Mesendoderm (in vitro differentiated cells): ENCODE data around the gene PLA2G4D.

Experiments
- DNase-seq: peaks from one replicate; pipeline ENCODE4 v3.0.0; 2013
- H2AK5ac ChIP-seq: 2 replicates; pipeline ENCODE4 v1.6.1; 2013; ENCODE audit warnings: low read length, inconsistent platforms
- H2BK120ac ChIP-seq: 2 replicates; pipeline ENCODE4 v1.6.1; 2013; ENCODE audit warnings: low read depth, mild to moderate bottlenecking, low read length, moderate library complexity, mixed read lengths
- H2BK15ac ChIP-seq: replicated peaks from 2 replicates; pipeline ENCODE4 v1.6.1; 2013; ENCODE audit warnings: low read depth, mild to moderate bottlenecking, moderate library complexity
- H2BK5ac ChIP-seq: 2 replicates; pipeline ENCODE4 v1.6.1; 2013; ENCODE audit warnings: low read length, inconsistent platforms
- H3K18ac ChIP-seq: 2 replicates; pipeline ENCODE4 v1.6.1; 2013; ENCODE audit warnings: mild to moderate bottlenecking, low read length, mixed read lengths
- H3K23ac ChIP-seq: one replicate; pipeline ENCODE4 v1.6.1; 2013; ENCODE audit warnings: low read length
- H3K27ac ChIP-seq: 2 replicates; pipeline ENCODE4 v1.5.1; 2013; ENCODE audit warnings: low read depth, mild to moderate bottlenecking, inconsistent platforms, low read length, moderate library complexity
- H3K27me3 ChIP-seq: 2 replicates; pipeline ENCODE4 v1.6.1; 2013; ENCODE audit warnings: low read length, control low read depth, mild to moderate bottlenecking, inconsistent platforms; ENCODE audit not compliant: insufficient read depth, poor library complexity
- H3K36me3 ChIP-seq: 2 replicates; pipeline ENCODE4 v1.6.1; 2013; ENCODE audit warnings: low read length, inconsistent platforms; ENCODE audit not compliant: control insufficient read depth, insufficient read depth
- H3K4ac ChIP-seq: one replicate; pipeline ENCODE4 v1.6.1; 2013; ENCODE audit warnings: low read depth, mild to moderate bottlenecking, low read length, moderate library complexity
- H3K4me1 ChIP-seq: 2 replicates; pipeline ENCODE4 v1.6.1; 2013; ENCODE audit warnings: low read depth, low read length, inconsistent platforms; ENCODE audit not compliant: control insufficient read depth
- H3K4me2 ChIP-seq: 2 replicates; pipeline ENCODE4 v1.6.1; 2013; ENCODE audit warnings: low read length
- H3K4me3 ChIP-seq: 2 replicates; pipeline ENCODE4 v1.5.1; 2013; ENCODE audit warnings: mild to moderate bottlenecking, low read length
- H3K56ac ChIP-seq: one replicate; pipeline ENCODE4 v1.6.1; 2013; ENCODE audit warnings: low read length
- H3K79me1 ChIP-seq: 2 replicates; pipeline ENCODE4 v1.6.1; 2013; ENCODE audit warnings: low read length, inconsistent platforms
- H3K79me2 ChIP-seq: 2 replicates; pipeline ENCODE4 v1.6.1; 2013; ENCODE audit warnings: mild to moderate bottlenecking, low read length; ENCODE audit not compliant: control insufficient read depth, insufficient read depth
- H3K9ac ChIP-seq: 2 replicates; pipeline ENCODE4 v1.6.1; 2013; ENCODE audit warnings: low read length, inconsistent platforms
- H4K5ac ChIP-seq: one replicate; pipeline ENCODE4 v1.6.1; 2013; ENCODE audit warnings: low read length
- H4K8ac ChIP-seq: one replicate; pipeline ENCODE4 v1.6.1; 2013; ENCODE audit warnings: low read depth, mild to moderate bottlenecking, control low read depth, low read length, moderate library complexity
- WGBS: extraction: QIAGEN DNeasy Blood & Tissue Kit; methylation state at CpG from one replicate; pipeline ENCODE4 v1.1.7; 2013; ENCODE audit warnings: low lambda C conversion rate, missing lambda C conversion rate; ENCODE audit not compliant: insufficient coverage; ENCODE audit errors: extremely low coverage; 5-methylcytosine and 5-hydroxymethylcytosine counted together

Gene PLA2G4D

DNA sequence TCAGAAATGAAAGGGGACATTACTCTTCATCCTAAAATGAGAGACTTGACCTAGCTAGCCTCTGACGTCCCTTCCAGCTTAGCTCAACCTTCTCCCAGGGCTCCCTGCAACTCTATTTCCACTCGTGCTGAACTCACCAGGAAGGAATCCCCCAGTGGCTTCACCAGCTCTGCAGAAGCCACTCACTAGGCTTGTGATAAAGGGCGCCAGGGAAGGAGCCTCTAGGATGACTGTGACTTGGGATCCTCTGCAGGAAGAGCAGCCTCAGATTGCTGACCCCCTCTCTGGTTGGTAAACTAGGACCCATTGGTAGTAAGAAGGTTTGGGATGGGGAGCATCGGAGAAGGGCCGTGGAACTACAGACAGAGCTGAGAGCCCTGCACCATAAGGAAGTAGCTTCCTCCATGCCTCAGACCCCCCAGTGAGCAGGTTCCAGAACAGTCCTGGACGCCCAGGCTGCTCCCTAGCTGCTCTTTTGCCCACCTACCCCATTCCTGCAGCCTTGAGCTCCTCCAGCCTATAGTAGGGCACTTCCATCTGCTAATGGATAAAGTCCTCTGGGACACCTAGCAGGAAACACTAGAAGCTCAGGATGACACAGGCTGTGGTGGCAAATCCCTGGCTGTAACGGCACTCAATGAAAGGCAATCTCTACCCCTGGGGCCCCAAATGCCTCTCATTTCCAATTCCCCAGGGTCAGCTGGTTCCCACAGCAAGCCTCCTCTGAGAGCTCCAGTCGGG lies 36.1 kb upstream of the PLA2G4D start:
- H3K18ac ChIP-seq: no peak overlapping the region
- H3K23ac ChIP-seq: peak overlapping the region; percentile 24
- H4K8ac ChIP-seq: no peak overlapping the region
- H3K9ac ChIP-seq: no peak overlapping the region
- no peak overlapping the region for H3K56ac ChIP-seq
- WGBS: no CpG with 5 or more reads among the region's 8 CpGs
- H2BK15ac ChIP-seq: no peak overlapping the region
- H3K4me3 ChIP-seq: no peak overlapping the region
- DNase-seq: no peak
- H2AK5ac ChIP-seq: no peak overlapping the region
- H2BK5ac ChIP-seq: no peak overlapping the region
- no peak overlapping the region for H3K27ac ChIP-seq
- H3K4ac ChIP-seq: no peak overlapping the region
- no peak overlapping the region for H3K4me2 ChIP-seq
- no peak overlapping the region for H2BK120ac ChIP-seq
- H3K79me1 ChIP-seq: no peaks in the 10 kb centered on the region
- H3K36me3 ChIP-seq: no peaks in the 10 kb centered on the region
- no peaks in the 10 kb centered on the region for H3K27me3 ChIP-seq
- H4K5ac ChIP-seq: no peak overlapping the region
- no peaks in the 10 kb centered on the region for H3K4me1 ChIP-seq
- H3K79me2 ChIP-seq: no peaks in the 10 kb centered on the region

DNA sequence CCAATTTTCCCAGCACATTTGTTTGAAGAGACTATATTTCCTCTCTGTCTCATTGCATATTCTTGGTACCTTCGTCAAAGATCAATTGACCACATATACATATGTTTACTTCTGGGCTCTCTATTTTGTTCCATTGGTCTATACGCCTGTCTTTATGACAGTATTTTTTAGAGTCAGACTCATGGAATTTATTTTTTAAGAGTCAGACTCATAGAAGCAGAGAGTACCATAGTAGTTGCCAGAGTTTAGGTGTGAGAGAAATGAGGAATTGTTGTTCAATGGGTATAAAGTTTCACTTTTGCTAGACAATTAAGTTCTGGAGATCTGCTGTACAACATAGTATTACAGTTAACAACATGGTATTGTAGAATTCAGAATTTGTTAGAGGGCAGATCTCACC lies 35.0 kb upstream of the PLA2G4D start:
- no peaks in the 10 kb centered on the region for H3K27me3 ChIP-seq
- H4K5ac ChIP-seq: no peak overlapping the region
- no CpG with 5 or more reads among the region's 2 CpGs for whole genome bisulfite sequencing
- no peak overlapping the region for H3K27ac ChIP-seq
- no peak overlapping the region for H3K18ac ChIP-seq
- H3K79me2 ChIP-seq: no peaks in the 10 kb centered on the region
- H4K8ac ChIP-seq: no peak overlapping the region
- no peak for DNase-seq
- no peak overlapping the region for H3K9ac ChIP-seq
- H2BK5ac ChIP-seq: no peak overlapping the region
- H3K36me3 ChIP-seq: no peaks in the 10 kb centered on the region
- no peak overlapping the region for H2BK15ac ChIP-seq
- H3K4ac ChIP-seq: no peak overlapping the region
- no peaks in the 10 kb centered on the region for H3K79me1 ChIP-seq
- no peak overlapping the region for H2AK5ac ChIP-seq
- H3K23ac ChIP-seq: no peak overlapping the region
- H2BK120ac ChIP-seq: no peak overlapping the region
- no peak overlapping the region for H3K4me3 ChIP-seq
- no peak overlapping the region for H3K4me2 ChIP-seq
- no peak overlapping the region for H3K56ac ChIP-seq
- H3K4me1 ChIP-seq: no peaks in the 10 kb centered on the region

DNA sequence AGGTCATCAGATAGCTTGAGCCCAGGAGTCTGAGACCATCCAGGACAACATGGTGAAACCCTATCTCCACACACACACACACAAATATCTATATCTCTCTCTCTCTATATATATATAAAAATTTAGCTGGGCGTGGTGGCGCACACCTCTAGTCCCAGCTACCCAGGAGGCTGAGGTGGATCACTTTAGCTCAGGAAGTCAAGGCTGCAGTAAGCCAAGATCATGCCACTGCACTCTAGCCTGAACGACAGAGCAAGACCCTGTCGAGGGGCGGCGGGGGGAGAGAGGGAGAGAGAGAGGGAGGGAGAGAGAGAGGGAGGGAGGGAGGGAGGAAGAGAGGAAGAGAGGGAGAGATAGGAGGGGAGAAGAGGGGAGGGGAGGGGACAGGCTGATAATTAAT lies 34.1 kb upstream of the PLA2G4D start:
- H3K27ac ChIP-seq: no peak overlapping the region
- no peak overlapping the region for H3K4ac ChIP-seq
- H3K79me2 ChIP-seq: no peaks in the 10 kb centered on the region
- WGBS: no CpG with 5 or more reads among the region's 6 CpGs
- no peak overlapping the region for H3K56ac ChIP-seq
- H2BK15ac ChIP-seq: no peak overlapping the region
- no peak overlapping the region for H3K23ac ChIP-seq
- no peak overlapping the region for H2BK5ac ChIP-seq
- H3K4me2 ChIP-seq: no peak overlapping the region
- no peak overlapping the region for H2BK120ac ChIP-seq
- H3K18ac ChIP-seq: no peak overlapping the region
- H4K8ac ChIP-seq: no peak overlapping the region
- no peaks in the 10 kb centered on the region for H3K27me3 ChIP-seq
- no peak overlapping the region for H4K5ac ChIP-seq
- H3K4me1 ChIP-seq: no peaks in the 10 kb centered on the region
- no peak overlapping the region for H3K9ac ChIP-seq
- no peak overlapping the region for H2AK5ac ChIP-seq
- DNase-seq: no peak
- no peaks in the 10 kb centered on the region for H3K36me3 ChIP-seq
- no peak overlapping the region for H3K4me3 ChIP-seq
- no peaks in the 10 kb centered on the region for H3K79me1 ChIP-seq

DNA sequence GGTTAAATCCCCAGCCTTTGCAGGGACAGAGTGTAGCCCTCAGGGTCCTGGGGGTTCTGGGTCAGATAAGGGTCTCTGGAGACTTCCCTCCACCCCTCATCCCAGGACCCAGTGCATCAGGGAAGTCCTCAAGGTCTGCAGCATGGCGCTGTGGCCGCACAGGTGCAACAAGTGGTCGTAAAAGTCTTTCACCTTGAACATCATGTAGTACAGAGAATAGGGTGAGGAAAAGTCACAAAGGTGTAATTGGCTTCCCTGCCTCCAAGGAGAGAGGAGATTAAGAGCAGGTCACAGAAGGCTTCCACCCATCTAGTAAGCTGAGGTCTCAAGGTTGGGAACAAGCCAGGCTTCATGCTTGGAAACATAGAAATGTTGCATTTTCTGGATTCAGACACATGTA lies 29.2 kb upstream of the PLA2G4D start:
- no peaks in the 10 kb centered on the region for H3K79me2 ChIP-seq
- H3K27me3 ChIP-seq: no peaks in the 10 kb centered on the region
- no peaks in the 10 kb centered on the region for H3K79me1 ChIP-seq
- H4K8ac ChIP-seq: no peak overlapping the region
- no peak overlapping the region for H4K5ac ChIP-seq
- H3K56ac ChIP-seq: no peak overlapping the region
- H3K36me3 ChIP-seq: no peaks in the 10 kb centered on the region
- H3K4me1 ChIP-seq: no peaks in the 10 kb centered on the region
- H3K4ac ChIP-seq: no peak overlapping the region
- no peak overlapping the region for H2AK5ac ChIP-seq
- H2BK15ac ChIP-seq: no peak overlapping the region
- no peak overlapping the region for H2BK120ac ChIP-seq
- no peak overlapping the region for H2BK5ac ChIP-seq
- no CpG with 5 or more reads among the region's 3 CpGs for WGBS
- DNase-seq: no peak
- no peak overlapping the region for H3K9ac ChIP-seq
- no peak overlapping the region for H3K4me3 ChIP-seq
- H3K4me2 ChIP-seq: no peak overlapping the region
- no peak overlapping the region for H3K18ac ChIP-seq
- H3K23ac ChIP-seq: no peak overlapping the region
- H3K27ac ChIP-seq: no peak overlapping the region

DNA sequence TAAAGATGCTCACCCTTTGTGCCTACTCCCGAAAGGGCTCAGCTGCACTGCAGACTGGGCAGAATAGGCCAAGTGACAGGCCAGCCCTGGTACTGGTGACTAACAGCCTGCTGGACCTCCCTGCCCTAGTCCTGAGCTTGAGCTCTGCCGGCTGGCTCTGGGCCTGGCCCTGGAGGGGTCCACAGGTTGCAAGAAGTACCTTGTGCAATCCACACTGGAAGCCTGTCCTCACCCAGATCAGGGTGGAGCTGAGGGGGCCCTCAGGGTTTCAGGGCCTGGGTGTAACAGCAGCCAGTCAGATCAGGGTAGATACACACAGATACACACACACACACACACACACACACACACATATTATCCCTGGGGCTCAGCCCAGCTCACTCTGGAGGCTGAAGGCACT lies 27.3 kb upstream of the PLA2G4D start:
- no peak overlapping the region for H3K4ac ChIP-seq
- H4K8ac ChIP-seq: no peak overlapping the region
- no peak overlapping the region for H3K27ac ChIP-seq
- H2AK5ac ChIP-seq: no peak overlapping the region
- H2BK120ac ChIP-seq: no peak overlapping the region
- H4K5ac ChIP-seq: no peak overlapping the region
- peak overlapping the region; percentile 15 for H3K56ac ChIP-seq
- WGBS: no CpG with 5 or more reads among the region's 2 CpGs
- no peak overlapping the region for H3K18ac ChIP-seq
- H3K23ac ChIP-seq: peak overlapping the region; percentile 9
- H3K4me1 ChIP-seq: no peaks in the 10 kb centered on the region
- H2BK5ac ChIP-seq: no peak overlapping the region
- no peaks in the 10 kb centered on the region for H3K79me2 ChIP-seq
- no peaks in the 10 kb centered on the region for H3K79me1 ChIP-seq
- no peaks in the 10 kb centered on the region for H3K36me3 ChIP-seq
- no peak overlapping the region for H3K4me3 ChIP-seq
- no peak overlapping the region for H2BK15ac ChIP-seq
- no peak for DNase-seq
- H3K27me3 ChIP-seq: no peaks in the 10 kb centered on the region
- no peak overlapping the region for H3K9ac ChIP-seq
- H3K4me2 ChIP-seq: no peak overlapping the region

DNA sequence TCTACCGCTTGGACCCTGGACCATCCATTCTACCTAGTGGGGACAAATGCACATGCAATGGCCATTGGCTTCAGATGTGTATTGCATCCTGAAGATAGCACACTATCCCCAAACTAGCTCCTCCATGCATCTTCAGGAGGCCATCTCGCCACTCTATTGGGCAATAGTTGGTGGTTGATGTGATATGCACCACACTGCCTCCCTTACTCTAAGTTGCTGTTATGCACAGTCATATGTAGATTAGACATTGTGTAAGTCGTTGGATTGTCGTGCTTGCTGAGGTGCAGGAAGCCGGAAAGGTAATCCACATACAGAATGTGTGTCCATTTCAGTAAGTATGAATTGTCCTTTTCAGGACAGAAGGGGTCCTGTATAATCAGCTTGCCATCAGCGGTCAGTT lies 26.7 kb upstream of the PLA2G4D start:
- Histone ChIP-seq H2BK15ac (no peak overlapping the region), H3K27me3 (no peaks in the 10 kb centered on the region), H3K4me3 (no peak overlapping the region), H2BK5ac (no peak overlapping the region), H3K79me1 (no peaks in the 10 kb centered on the region), H3K79me2 (no peaks in the 10 kb centered on the region), H3K4me2 (no peak overlapping the region), H3K36me3 (no peaks in the 10 kb centered on the region), H3K27ac (no peak overlapping the region), H3K4me1 (no peaks in the 10 kb centered on the region), H4K8ac (no peak overlapping the region), H4K5ac (no peak overlapping the region), H2BK120ac (no peak overlapping the region), H2AK5ac (no peak overlapping the region), H3K4ac (no peak overlapping the region), H3K23ac (no peak overlapping the region), H3K9ac (no peak overlapping the region), H3K18ac (no peak overlapping the region), H3K56ac (no peak overlapping the region)
- WGBS: no CpG with 5 or more reads among the region's 6 CpGs
- DNase-seq: no peak
